Thyroid gland (tissue), 4 donors: Measurements from ENCODE around the gene RAB38.

Experiments
- CTCF ChIP-seq, 6 experiments: fragments of 200-600 bp in 3 of 6; fragments of 450-650 bp in 3 of 6; sonication (generic) in 3 of 6; IDR thresholded peaks; one replicate each; pipeline ENCODE4 v1.5.1; 2016 to 2019; ENCODE audit warnings: antibody characterized with exemption in 6 of 6, mild to moderate bottlenecking in 2 of 6, inconsistent platforms in 1 of 6, moderate library complexity in 1 of 6
- POLR2A ChIP-seq, 2 donors: fragments of 450-650 bp; IDR thresholded peaks; one replicate each; pipeline ENCODE4 v1.6.1; 2017; ENCODE audit warnings: antibody characterized with exemption in 2 of 2, mild to moderate bottlenecking in 2 of 2, moderate library complexity in 1 of 2

- TF ChIP-seq CTCF (IDR thresholded peaks at IDR 0.05), result no peak
- no peak for TF ChIP-seq POLR2A (IDR thresholded peaks at IDR 0.05)
These were observed 4.9 kb upstream of the RAB38 start for GRCh38 chr11:88179971-88180629.
